Measurements from ENCODE around the gene OPRM1. TPM values are rescaled to one million over a fixed set of nuclear protein-coding genes. Genes with fewer than 3 reads are reported as not detected.

The OPRM1 gene
- polyA plus RNA-seq, 1 donor (not counting 4 experiments of a cell fraction or from before 2014, with no cell fraction given), result not detected

GRCh38 chr6:154285826-154286225 lies 246.8 kb downstream of the OPRM1 start:
- FAIRE-seq (no peak), DNase-seq (ENCODE audit: low read depth, low spot score) (no peak)
- no peak overlapping the region for H3K4me3 ChIP-seq (ENCODE audit: control insufficient read depth in 2 of 3, extremely low read depth in 1 of 3, insufficient read depth in 2 of 3, low read depth in 1 of 3, low read length in 3 of 3)
- H3K27ac ChIP-seq (ENCODE audit: control insufficient read depth, insufficient read depth, low read length), result no peak overlapping the region
- no peak overlapping the region for H2AFZ ChIP-seq (ENCODE audit: control insufficient read depth, low read length)
- TF ChIP-seq EZH2 (IDR thresholded peaks at IDR 0.05; ENCODE audit: low read length) (no peak), CTCF (optimal IDR thresholded peaks at IDR 0.05 in 1 of 3, IDR thresholded peaks at IDR 0.05 in 1 of 3, conservative IDR thresholded peaks at IDR 0.05 in 1 of 3; ENCODE audit: extremely low read depth in 1 of 3, insufficient read depth in 2 of 3, low read length in 3 of 3) (no peak)
- no peaks in the 10 kb centered on the region for H3K9me3 ChIP-seq (ENCODE audit: control insufficient read depth, low read depth, low read length)
- H3K9ac ChIP-seq (ENCODE audit: control insufficient read depth, extremely low read depth, insufficient read depth, low read length), result no peak overlapping the region
- no peaks in the 10 kb centered on the region for H3K79me2 ChIP-seq (ENCODE audit: control insufficient read depth, insufficient read depth, low read length)
- no peak overlapping the region for H3K4me2 ChIP-seq (ENCODE audit: control insufficient read depth, extremely low read depth, insufficient read depth, low read depth, low read length)
- no peaks in the 10 kb centered on the region for H4K20me1 ChIP-seq (ENCODE audit: control insufficient read depth, extremely low read depth, insufficient read depth, low read length)
- H3K4me1 ChIP-seq (ENCODE audit: control insufficient read depth, extremely low read depth, insufficient read depth, low read length), result no peaks in the 10 kb centered on the region
- H3K27me3 ChIP-seq (ENCODE audit: control insufficient read depth, extremely low read depth, insufficient read depth, low read length), result no peaks in the 10 kb centered on the region
- dilution Hi-C loops (cut with MboI; ENCODE audit: extremely low pct_ligation_motif_present, low sequenced_read_pairs), result no loop called here
- H3K9me1 ChIP-seq (ENCODE audit: control insufficient read depth, extremely low read depth, insufficient read depth, low read length), result no peaks in the 10 kb centered on the region
- no peaks in the 10 kb centered on the region for H3K36me3 ChIP-seq (ENCODE audit: control insufficient read depth in 2 of 2, extremely low read depth in 1 of 2, insufficient read depth in 2 of 2, low read length in 2 of 2)

- dilution Hi-C loops (cut with MboI; ENCODE audit: extremely low pct_ligation_motif_present, low sequenced_read_pairs), result no loop called here
- no peak for DNase-seq (ENCODE audit: low read depth, low spot score)
- Histone ChIP-seq H3K4me2 (ENCODE audit: control insufficient read depth, extremely low read depth, insufficient read depth, low read depth, low read length) (no peak overlapping the region), H3K9me3 (ENCODE audit: control insufficient read depth, low read depth, low read length) (no peaks in the 10 kb centered on the region), H3K9ac (ENCODE audit: control insufficient read depth, extremely low read depth, insufficient read depth, low read length) (no peak overlapping the region), H3K4me3 (ENCODE audit: control insufficient read depth in 2 of 3, extremely low read depth in 1 of 3, insufficient read depth in 2 of 3, low read depth in 1 of 3, low read length in 3 of 3) (no peak overlapping the region), H4K20me1 (ENCODE audit: control insufficient read depth, extremely low read depth, insufficient read depth, low read length) (no peaks in the 10 kb centered on the region), H3K27ac (ENCODE audit: control insufficient read depth, insufficient read depth, low read length) (no peak overlapping the region), H3K27me3 (ENCODE audit: control insufficient read depth, extremely low read depth, insufficient read depth, low read length) (no peaks in the 10 kb centered on the region), H3K79me2 (ENCODE audit: control insufficient read depth, insufficient read depth, low read length) (no peaks in the 10 kb centered on the region), H3K36me3 (ENCODE audit: control insufficient read depth in 2 of 2, extremely low read depth in 1 of 2, insufficient read depth in 2 of 2, low read length in 2 of 2) (no peaks in the 10 kb centered on the region), H3K4me1 (ENCODE audit: control insufficient read depth, extremely low read depth, insufficient read depth, low read length) (peaks cover 12% of the 10 kb centered on the region), H2AFZ (ENCODE audit: control insufficient read depth, low read length) (no peak overlapping the region), H3K9me1 (ENCODE audit: control insufficient read depth, extremely low read depth, insufficient read depth, low read length) (no peaks in the 10 kb centered on the region)
- no peak for FAIRE-seq
- no peak for TF ChIP-seq EZH2 (IDR thresholded peaks at IDR 0.05; ENCODE audit: low read length)
- TF ChIP-seq CTCF (optimal IDR thresholded peaks at IDR 0.05 in 1 of 3, IDR thresholded peaks at IDR 0.05 in 1 of 3, conservative IDR thresholded peaks at IDR 0.05 in 1 of 3; ENCODE audit: extremely low read depth in 1 of 3, insufficient read depth in 2 of 3, low read length in 3 of 3), result no peak
These were observed 250.9 kb downstream of the OPRM1 start for GRCh38 chr6:154289818-154290508.
